ENCODE results near the gene SLC18A3.

- no peak for TF ChIP-seq MAX (IDR thresholded peaks at IDR 0.05)
- no peak for TF ChIP-seq RAD21 (IDR thresholded peaks at IDR 0.05; ENCODE audit: low read depth)
- TF ChIP-seq NFIC (IDR thresholded peaks at IDR 0.05), result no peak
- no peak for TF ChIP-seq EP300 (IDR thresholded peaks at IDR 0.05; ENCODE audit: borderline replicate concordance)
- TF ChIP-seq EGR1 (IDR thresholded peaks at IDR 0.05), result no peak
- no peak for TF ChIP-seq TAF1 (IDR thresholded peaks at IDR 0.05; ENCODE audit: low read depth)
- TF ChIP-seq CREB1 (IDR thresholded peaks at IDR 0.05; ENCODE audit: low read depth), result no peak
- TF ChIP-seq ZBTB7A (IDR thresholded peaks at IDR 0.05; ENCODE audit: low read depth), result no peak
- no peak for TF ChIP-seq YY1 (IDR thresholded peaks at IDR 0.05; ENCODE audit: low read depth)
- no peak for TF ChIP-seq REST (IDR thresholded peaks at IDR 0.05; ENCODE audit: low read depth)
- no peak for TF ChIP-seq USF1 (IDR thresholded peaks at IDR 0.05)
Observed at GRCh38 chr10:49597426-49598163, 12.5 kb upstream of the SLC18A3 start.
